Muscle of leg (tissue), 11 donors: Measurements from ENCODE around the gene ARRDC1. TPM values are rescaled to one million over a fixed set of nuclear protein-coding genes. Genes with fewer than 3 reads are reported as not detected.
"Not testable (repeated sequence)": the region's sequence is repeated elsewhere in the genome, so short reads cannot be mapped to it uniquely, and the experiment has no call there.

ENCODE experiments used
- DNase-seq: peaks from one replicate; pipeline ENCODE4 v3.0.0; 2013
- H3K27ac ChIP-seq: one replicate; pipeline ENCODE4 v1.5.1; 2013; ENCODE audit warnings: mild to moderate bottlenecking, low read length, control low read depth
- H3K27me3 ChIP-seq: one replicate; pipeline ENCODE4 v1.6.1; 2013; ENCODE audit warnings: low read length; ENCODE audit not compliant: control insufficient read depth, insufficient read depth
- H3K36me3 ChIP-seq: one replicate; pipeline ENCODE4 v1.6.1; 2013; ENCODE audit warnings: low read length; ENCODE audit not compliant: control insufficient read depth, insufficient read depth
- H3K4me1 ChIP-seq: one replicate; pipeline ENCODE4 v1.6.1; 2013; ENCODE audit warnings: low read length; ENCODE audit not compliant: control insufficient read depth, insufficient read depth
- H3K4me3 ChIP-seq: one replicate; pipeline ENCODE4 v1.5.1; 2013; ENCODE audit warnings: low read length, control low read depth
- H3K9me3 ChIP-seq: replicated peaks from 2 replicates; pipeline ENCODE4 v1.6.1; 2013; ENCODE audit warnings: low read depth, low read length; ENCODE audit not compliant: control insufficient read depth
- WGBS: methylation state at CpG from one replicate; pipeline ENCODE4 v1.1.5; 2013; ENCODE audit warnings: missing lambda C conversion rate; ENCODE audit not compliant: insufficient coverage; 5-methylcytosine and 5-hydroxymethylcytosine counted together
- polyA plus RNA-seq, 8 donors: library from polyadenylated mRNA; unstranded; fragments of 120-200 nt; gene quantifications; one replicate each; pipeline versions ENCODE4 v1.2.1 to v1.2.3, GENCODE V29; 2013; ENCODE audit warnings: inconsistent platforms in 1 of 8, low replicate concordance in 1 of 8; ENCODE audit not compliant: insufficient read length in 8 of 8, insufficient read depth in 1 of 8
- total RNA-seq: library from RNA; stranded (reverse); fragments of 120-200 nt; gene quantifications from one replicate; pipeline ENCODE4 v1.2.4, GENCODE V29; 2013

The ARRDC1 gene
- total and polyA plus RNA-seq, 9 donors: 20.6 to 41.3 (median 29.8) TPM

DNA sequence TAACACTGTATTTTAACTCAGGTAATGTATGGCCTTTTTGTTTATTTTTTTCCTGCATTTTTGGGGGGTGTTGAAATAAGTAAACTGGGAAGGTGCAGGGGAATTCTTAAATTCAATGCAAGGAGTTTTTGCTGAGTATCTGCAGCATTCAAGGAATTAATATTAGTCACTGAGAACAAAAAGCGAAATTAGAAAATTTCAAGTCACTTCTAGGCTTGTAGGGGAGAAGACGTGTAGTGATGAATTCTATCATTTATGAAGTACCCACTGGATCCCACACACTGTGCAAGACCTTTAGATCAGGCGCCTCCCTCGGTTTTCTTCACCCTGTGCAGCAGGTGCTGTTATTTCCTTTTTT, 14.5 kb downstream of the ARRDC1 start:
- Histone ChIP-seq H3K4me1 (peaks cover 27% of the 10 kb centered on the region), H3K36me3 (peaks cover 26% of the 10 kb centered on the region), H3K27me3 (no peaks in the 10 kb centered on the region), H3K27ac (no peak overlapping the region), H3K4me3 (peak overlapping the region; percentile 68), H3K9me3 (no peaks in the 10 kb centered on the region)
- no CpG with 5 or more reads among the region's 4 CpGs for whole genome bisulfite sequencing
- no peak for DNase-seq

DNA sequence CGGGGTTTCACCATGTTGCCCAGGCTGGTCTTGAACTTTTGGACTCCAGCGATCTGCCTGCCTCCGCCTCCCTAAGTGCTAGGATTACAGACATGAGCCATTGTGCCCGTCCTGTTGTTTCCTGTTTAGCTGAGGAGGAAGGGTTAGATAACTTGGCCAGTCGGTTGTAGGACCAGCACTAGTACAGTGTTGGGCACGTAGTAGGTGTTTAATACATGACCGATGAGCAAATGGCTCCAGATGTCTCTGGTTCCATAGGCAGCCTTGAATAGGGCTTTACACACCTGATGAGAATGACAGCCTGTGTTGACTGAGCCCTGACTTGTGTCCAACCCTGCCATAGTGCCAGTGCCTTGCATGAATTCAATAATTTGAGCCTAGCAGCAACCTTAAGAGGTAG, 15.1 kb downstream of the ARRDC1 start:
- peaks cover 20% of the 10 kb centered on the region for H3K36me3 ChIP-seq
- H3K27me3 ChIP-seq: no peaks in the 10 kb centered on the region
- no peak overlapping the region for H3K27ac ChIP-seq
- H3K4me1 ChIP-seq: peaks cover 27% of the 10 kb centered on the region
- no peak overlapping the region for H3K4me3 ChIP-seq
- DNase-seq: no peak
- WGBS: 64% methylated on average over 6 of the region's 7 CpGs
- H3K9me3 ChIP-seq: no peaks in the 10 kb centered on the region

DNA sequence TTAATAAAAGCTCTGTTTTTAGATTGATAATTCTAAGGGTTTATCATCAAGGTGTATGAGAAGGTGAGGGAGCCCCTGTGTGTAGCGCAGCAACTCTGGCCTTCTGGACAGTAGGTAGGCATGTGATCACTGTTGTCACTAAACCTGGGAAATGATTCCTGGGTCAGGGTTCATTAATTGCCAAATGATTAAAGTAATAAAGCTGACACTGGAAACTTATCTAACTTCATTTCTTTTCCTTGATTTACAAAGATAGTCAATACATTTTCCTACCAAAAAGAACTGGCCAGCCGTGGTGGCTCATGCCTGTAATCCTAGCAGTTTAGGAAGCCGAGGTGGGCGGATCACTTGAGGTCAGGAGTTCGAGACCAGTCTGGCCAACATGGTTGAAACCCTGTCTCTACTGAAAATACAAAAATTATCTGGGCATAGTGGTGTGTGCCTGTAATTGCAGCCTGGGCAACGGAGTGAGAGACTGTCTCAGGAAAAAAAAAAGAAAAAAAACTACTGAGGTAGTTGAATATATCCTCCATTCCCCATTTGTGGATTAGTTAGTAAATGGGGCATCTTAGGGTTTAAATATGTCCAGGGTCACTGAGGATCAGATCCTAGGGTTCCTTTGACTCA, 15.8 kb downstream of the ARRDC1 start:
- peaks cover 17% of the 10 kb centered on the region for H3K36me3 ChIP-seq
- no peak for DNase-seq
- H3K4me3 ChIP-seq: no peak overlapping the region
- H3K27me3 ChIP-seq: no peaks in the 10 kb centered on the region
- no peak overlapping the region for H3K27ac ChIP-seq
- peaks cover 27% of the 10 kb centered on the region for H3K4me1 ChIP-seq
- 60% methylated on average over 2 of the region's 6 CpGs for WGBS
- H3K9me3 ChIP-seq: no peaks in the 10 kb centered on the region

DNA sequence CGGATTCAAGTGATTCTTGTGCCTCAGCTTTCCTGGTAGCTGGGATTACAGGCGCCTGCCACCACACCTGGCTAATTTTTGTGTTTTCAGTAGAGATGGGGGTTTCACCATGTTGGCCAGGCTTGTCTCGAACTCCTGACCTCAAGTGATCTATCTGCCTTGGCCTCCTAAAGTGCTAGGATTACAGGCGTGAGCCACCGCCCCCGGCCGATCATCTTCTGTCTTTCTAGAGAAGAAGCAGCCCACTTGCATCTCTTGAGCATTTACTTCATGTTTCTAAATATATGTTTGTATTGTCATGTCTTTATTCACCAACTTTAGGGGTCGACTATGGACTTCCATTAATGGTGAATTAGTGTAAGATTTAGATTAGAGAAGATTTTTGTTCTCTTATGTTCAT, 16.7 kb downstream of the ARRDC1 start:
- 100% methylated on average over 1 of the region's 8 CpGs for WGBS
- not testable (repeated sequence) for H3K27me3 ChIP-seq, DNase-seq, H3K27ac ChIP-seq, H3K4me3 ChIP-seq, H3K9me3 ChIP-seq
- Histone ChIP-seq H3K36me3 (peaks cover 15% of the 10 kb centered on the region), H3K4me1 (peaks cover 27% of the 10 kb centered on the region)

DNA sequence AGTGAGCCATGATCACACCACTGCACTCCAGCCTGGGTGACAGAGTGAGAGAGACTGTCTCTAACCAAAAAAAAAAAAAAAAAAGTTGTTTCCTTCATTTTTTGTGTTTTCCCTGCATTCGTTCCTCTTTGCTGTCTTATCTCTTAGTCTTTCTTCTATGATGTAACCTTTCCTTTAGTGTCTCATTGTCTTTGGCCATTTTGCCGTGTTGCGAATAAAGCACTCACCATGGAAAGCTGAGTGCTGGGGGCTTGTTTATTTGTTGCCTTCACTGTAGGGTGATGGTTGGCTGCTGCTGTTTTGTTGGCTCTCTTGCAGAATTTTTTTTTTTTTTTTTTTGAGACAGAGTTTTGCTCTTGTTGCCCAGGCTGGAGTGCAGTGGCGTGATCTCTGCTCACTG, 21.0 kb downstream of the ARRDC1 start:
- H3K27me3 ChIP-seq: no peaks in the 10 kb centered on the region
- no peaks in the 10 kb centered on the region for H3K9me3 ChIP-seq
- DNase-seq: no peak
- H3K27ac ChIP-seq: no peak overlapping the region
- H3K4me3 ChIP-seq: no peak overlapping the region
- peaks cover 3% of the 10 kb centered on the region for H3K4me1 ChIP-seq
- peaks cover 7% of the 10 kb centered on the region for H3K36me3 ChIP-seq
- WGBS: 80% methylated on average over 2 of the region's 4 CpGs

DNA sequence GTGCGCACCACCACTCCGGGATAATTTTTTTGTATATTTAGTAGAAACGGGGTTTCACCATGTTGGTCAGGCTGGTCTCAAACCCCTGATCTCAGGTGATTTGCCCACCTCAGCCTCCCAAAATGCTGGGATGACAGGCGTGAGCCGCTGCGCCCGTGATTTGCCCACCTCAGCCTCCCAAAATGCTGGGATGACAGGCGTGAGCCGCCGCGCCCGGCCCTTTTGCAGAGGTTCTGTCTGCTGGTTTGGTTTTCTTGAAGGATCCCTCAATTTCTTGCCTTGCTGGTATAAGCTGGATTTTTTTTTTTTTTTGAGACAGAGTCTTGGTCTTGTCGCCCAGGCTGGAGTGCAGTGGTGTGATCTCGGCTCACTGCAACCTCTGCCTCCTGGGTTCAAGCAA, 21.9 kb downstream of the ARRDC1 start:
- H3K36me3 ChIP-seq, H3K4me1 ChIP-seq, H3K27me3 ChIP-seq, DNase-seq, H3K9me3 ChIP-seq, H3K4me3 ChIP-seq, H3K27ac ChIP-seq: not testable (repeated sequence)
- WGBS: no CpG with 5 or more reads among the region's 14 CpGs

DNA sequence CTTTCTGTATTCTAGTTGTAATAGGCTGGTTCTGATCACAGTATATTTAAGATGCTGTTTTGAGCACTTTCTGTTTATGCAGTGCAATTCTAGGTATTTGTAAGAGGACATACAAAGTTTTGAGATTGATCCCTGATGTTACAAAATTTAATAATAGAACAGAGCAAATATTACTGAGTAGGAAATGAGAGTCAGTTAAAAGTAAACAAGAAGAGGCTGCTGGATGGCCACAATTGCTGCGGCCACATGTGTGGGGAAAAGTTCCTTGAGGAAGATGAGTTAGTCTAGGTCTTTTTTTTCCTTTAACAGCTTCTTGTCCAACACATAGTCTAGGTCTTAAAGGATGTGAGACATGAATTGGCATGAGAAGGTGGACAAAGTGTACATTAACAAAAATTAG, 24.6 kb downstream of the ARRDC1 start:
- Histone ChIP-seq H3K36me3 (no peaks in the 10 kb centered on the region), H3K4me1 (peaks cover 5% of the 10 kb centered on the region), H3K4me3 (no peak overlapping the region), H3K27ac (no peak overlapping the region), H3K27me3 (no peaks in the 10 kb centered on the region), H3K9me3 (no peaks in the 10 kb centered on the region)
- WGBS: no CpG with 5 or more reads among the region's 1 CpG
- no peak for DNase-seq

DNA sequence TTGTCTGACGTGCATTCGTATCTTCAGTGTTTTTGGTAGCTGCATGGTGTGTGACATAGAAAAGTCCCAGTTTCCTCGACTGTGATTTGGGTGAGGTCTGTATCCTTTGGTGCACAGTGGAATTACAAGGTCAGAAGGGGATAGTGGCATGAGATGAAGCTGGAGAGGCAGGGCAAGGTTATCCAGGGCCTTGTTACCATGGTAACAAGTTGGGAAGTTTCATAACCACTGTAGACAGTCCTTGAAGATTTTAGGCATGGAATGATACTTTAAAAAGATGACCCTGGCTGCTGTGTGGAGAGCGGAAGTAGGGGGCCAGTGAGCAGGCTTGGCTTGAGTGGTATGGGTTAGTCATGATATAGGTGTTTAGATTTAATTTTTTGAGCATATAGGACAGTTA, 25.2 kb downstream of the ARRDC1 start:
- H3K36me3 ChIP-seq: no peaks in the 10 kb centered on the region
- peaks cover 5% of the 10 kb centered on the region for H3K4me1 ChIP-seq
- H3K27me3 ChIP-seq: no peaks in the 10 kb centered on the region
- no peak overlapping the region for H3K27ac ChIP-seq
- H3K4me3 ChIP-seq: no peak overlapping the region
- no peak for DNase-seq
- no peaks in the 10 kb centered on the region for H3K9me3 ChIP-seq
- WGBS: 88% methylated on average over 3 of the region's 4 CpGs

DNA sequence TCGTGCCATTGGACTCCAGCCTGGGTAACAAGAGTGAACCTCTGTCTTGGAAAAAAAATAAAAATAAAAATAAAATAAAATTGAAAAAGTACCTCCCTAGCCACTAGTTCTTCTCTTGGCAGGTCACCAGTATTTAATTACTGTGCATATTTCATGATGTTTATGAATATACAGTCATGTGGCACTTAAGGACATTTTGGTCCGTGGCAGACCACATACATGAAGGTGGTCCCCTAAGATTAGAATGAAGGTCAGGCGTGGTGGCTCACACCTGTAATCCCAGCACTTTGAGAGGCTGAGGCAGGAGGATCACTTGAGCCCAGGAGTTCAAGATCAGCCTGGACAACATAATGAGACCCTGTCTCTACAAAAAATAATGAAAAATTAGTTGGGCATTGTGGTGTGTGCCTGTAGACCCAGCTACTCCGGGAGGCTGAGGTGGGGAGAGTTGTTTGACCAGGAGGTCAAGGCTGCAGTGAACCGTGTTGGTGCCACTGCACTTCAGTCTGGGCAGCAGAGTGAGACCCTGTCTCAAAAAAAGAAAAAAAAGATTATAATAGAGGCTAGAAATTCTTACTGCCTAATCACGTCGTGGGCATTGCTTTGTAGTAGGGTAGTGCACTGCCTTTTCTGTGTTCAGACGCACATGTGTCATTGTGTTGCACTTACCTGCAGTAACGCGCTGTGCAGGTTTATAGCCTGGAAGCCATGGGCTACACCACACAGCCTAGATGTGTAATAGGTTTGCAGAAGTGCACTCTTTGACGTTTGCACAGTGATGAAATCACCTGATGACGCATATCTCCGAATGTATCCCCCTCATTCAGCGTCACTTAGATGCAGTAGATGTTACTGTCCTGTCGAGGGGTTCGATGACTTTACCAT, 26.1 kb downstream of the ARRDC1 start:
- H3K9me3 ChIP-seq: no peaks in the 10 kb centered on the region
- H3K4me3 ChIP-seq: no peak overlapping the region
- H3K27ac ChIP-seq: no peak overlapping the region
- no peak for DNase-seq
- WGBS: 91% methylated on average over 8 of the region's 16 CpGs
- H3K27me3 ChIP-seq: no peaks in the 10 kb centered on the region
- no peaks in the 10 kb centered on the region for H3K36me3 ChIP-seq
- peaks cover 5% of the 10 kb centered on the region for H3K4me1 ChIP-seq

DNA sequence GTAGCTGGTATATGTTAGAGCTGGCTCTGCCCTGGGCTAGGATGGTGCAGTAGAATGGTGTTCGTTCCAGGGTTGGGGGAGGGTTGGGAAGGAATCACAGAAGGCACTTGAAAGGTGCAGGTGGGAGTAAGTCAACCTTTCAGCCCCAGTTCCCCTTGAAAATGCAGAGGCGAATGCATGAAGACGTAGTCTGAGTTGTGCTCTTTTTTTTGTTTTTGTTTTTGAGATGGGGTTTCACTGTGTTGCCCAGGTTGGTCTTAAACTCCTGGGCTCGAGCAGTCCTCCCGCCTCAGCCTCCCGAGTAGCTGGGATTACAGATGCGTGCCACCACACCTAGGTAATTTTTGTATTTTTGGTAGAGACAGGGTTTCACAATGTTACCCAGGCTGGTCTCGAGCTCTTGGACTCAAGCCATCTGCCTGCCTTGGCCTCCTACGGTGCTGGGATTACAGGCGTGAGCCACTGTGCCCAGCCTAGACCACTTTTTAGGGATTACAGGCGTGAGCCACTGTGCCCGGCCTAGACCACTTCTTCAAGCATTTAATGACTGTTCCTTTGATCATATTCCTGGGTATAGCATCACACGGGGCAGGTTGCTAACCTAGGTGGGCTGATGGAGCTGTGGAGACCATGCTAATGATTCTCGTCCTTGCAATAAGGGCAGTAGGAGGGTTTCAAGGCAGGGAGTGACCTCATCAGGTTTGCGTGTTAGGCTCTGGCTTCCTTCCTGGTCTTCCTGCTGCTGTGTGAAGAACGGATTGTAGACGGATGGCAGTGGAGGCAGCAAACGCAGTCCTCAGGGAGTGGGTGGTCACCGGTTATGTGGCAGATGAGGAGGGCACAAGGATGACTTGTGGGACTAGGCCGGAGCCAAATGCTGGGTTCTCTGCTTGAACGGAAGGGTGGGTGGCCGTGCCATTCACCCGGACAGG, 27.0 kb downstream of the ARRDC1 start:
- WGBS: 69% methylated on average over 18 of the region's 23 CpGs
- no peak overlapping the region for H3K27ac ChIP-seq
- no peaks in the 10 kb centered on the region for H3K9me3 ChIP-seq
- H3K36me3 ChIP-seq: no peaks in the 10 kb centered on the region
- peaks cover 5% of the 10 kb centered on the region for H3K4me1 ChIP-seq
- H3K27me3 ChIP-seq: no peaks in the 10 kb centered on the region
- no peak for DNase-seq
- no peak overlapping the region for H3K4me3 ChIP-seq
